Measurements from ENCODE around the gene MT1H. TPM values are rescaled to one million over a fixed set of nuclear protein-coding genes. Genes with fewer than 3 reads are reported as not detected.
"Not testable (repeated sequence)": the region's sequence is repeated elsewhere in the genome, so short reads cannot be mapped to it uniquely, and the experiment has no call there.

Gene MT1H
- 1 to 10 TPM in 2 of 3 donors, under 1 TPM in 1; 0.71 to 7.0 (median 2.7) TPM for total RNA-seq

DNA sequence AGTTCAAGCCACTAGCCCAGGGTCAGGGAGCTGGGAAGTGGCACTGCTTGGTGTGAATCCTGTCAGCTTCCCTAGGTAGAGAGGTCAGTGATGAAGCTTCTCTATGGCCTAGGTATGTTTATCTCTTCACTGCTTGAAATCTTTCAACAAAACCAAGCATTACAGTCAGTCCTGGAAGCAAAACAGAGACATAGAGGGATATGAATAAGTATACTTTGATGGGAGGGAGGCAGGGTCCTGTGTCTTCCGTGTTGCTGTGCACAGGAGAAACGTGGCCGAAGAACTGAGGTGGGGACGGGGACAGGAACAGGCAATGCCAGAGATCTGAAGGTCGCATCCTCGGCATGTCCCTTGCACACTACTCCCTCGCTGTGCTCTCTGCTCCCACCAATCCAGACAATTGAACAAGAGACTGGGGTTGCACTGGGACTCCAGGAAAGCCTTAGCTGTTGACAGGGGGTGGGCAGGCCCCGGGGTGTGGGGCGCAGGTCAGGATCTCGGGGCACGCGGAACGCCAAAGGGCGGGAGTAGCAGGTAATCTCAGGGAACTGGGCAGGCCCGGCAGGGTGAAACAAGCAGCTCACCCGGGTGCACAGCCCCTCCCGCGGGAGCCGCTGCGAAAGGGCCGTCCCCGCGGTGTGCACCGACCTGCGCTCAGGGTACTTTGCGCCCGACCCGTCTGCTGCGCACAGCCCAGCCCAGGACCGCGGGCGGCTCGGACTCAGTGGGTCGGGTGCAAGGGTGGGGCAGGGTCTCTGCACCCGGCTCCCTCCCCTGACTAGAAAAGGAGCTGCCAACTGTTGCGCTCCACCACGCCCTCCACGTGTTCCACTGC, at the start of gene MT1H:
MT1H (plus strand) TSS at position 810 of the 835 bp plus-strand sequence. CDS start 71 bp downstream, outside the sequence.
- H3K27me3 Mint-ChIP-seq (ENCODE audit: low read depth): peaks cover 68% of the 10 kb centered on the region
- H3K4me3 Mint-ChIP-seq: no peak within 1 kb of the TSS
- DNase-seq (no peak), ATAC-seq (peak; percentile 65 to 72)
- peaks cover 8% of the 10 kb centered on the region for H3K4me1 Mint-ChIP-seq (ENCODE audit: low read depth)
- no peaks in the 10 kb centered on the region for H3K9me3 Mint-ChIP-seq
- H3K36me3 Mint-ChIP-seq (ENCODE audit: insufficient read depth): no peaks in the 10 kb centered on the region

DNA sequence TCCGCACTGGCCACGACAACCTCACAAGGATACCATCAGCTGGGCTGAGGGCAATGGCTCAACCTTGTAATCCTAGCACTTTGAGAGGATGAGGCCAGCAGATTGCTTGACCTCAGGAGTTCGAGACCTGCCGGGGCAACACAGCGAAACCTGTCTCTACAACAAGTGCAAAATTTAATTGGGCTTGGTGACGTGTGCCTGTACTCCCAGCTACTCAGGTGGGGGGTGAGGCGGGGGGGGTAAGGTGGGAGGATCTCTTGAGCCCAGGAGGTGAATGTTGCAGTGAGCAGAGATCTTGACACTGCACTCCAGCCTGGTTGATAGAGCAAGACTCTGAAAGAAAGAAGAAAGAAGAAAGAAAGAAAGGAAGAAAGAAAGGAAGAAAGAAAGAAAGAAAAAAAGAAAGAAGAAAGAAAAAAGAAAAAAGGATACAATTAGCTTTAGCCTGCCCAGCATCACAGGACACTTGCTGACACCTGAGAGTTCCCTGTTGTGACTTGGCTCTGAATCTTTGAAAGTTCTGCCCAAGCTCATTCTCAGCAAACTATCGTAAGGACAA, 49.2 kb upstream of the MT1H start:
- no peaks in the 10 kb centered on the region for H3K9me3 Mint-ChIP-seq
- DNase-seq (no peak), ATAC-seq (no peak)
- H3K4me1 Mint-ChIP-seq (ENCODE audit: low read depth): peaks cover 16% of the 10 kb centered on the region
- H3K4me3 Mint-ChIP-seq: no peak overlapping the region
- peaks cover 27% of the 10 kb centered on the region for H3K27me3 Mint-ChIP-seq (ENCODE audit: low read depth)
- H3K36me3 Mint-ChIP-seq (ENCODE audit: insufficient read depth): no peaks in the 10 kb centered on the region

DNA sequence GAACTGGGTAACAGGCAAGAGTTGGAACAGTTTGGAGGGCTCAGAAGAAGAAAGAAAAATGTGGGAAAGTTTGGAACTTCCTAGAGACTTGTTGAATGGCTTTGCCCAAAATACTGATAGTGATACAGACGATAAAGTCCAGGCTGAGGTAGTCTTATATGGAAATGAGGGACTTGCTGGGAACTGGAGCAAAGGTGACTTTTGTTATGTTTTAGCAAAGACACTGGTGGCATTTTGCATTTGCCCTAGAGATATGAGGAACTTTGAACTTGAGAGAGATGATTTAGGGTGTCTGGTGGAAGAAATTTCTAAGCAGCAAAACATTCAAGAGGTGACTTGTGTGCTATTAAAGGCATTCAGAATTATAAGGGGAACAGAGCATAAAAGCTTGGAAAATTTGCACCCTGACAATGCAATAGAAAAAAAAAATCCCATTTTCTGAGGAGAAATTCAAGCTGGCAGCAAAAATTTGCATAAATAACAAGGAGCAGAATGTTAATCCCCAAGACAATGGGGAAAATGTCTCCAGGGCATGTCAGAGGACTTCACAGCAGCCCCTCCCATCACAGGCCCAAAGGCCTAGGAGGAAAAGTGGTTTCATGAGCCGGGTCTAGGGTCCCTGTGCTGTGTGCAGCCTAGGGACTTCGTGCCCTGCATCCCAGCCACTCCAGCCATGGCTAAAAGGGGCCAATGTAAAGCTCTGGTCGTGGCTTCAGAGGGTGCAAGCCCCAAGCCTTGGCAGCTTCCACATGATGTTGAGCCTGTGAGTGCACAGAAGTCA, 47.8 kb upstream of the MT1H start:
- H3K4me3 Mint-ChIP-seq; H3K9me3 Mint-ChIP-seq; ATAC-seq; DNase-seq; H3K36me3 Mint-ChIP-seq (ENCODE audit: insufficient read depth): not testable (repeated sequence)
- Mint-ChIP-seq H3K4me1 (ENCODE audit: low read depth) (peaks cover 17% of the 10 kb centered on the region), H3K27me3 (ENCODE audit: low read depth) (peaks cover 29% of the 10 kb centered on the region)

DNA sequence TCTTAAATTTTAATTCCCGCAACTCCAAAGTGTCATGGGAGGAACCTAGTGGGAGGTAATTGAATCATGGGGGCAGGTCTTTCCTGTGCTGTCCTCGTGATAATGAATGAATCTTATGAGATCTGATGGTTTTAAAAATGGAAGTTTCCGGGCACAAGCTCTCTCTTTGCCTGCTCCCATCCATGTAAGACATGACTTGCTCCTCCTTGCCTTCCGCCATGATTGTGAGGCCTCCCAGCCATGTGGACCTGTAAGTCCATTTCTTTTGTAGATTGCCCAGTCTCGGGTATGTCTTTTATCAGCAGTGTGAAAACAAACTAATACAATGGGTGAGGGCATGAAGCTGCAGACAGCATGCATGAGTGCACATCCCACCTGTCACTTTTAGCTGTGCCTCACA, 46.4 kb upstream of the MT1H start:
- not testable (repeated sequence) for H3K36me3 Mint-ChIP-seq (ENCODE audit: insufficient read depth); ATAC-seq; H3K4me1 Mint-ChIP-seq (ENCODE audit: low read depth); H3K9me3 Mint-ChIP-seq; H3K4me3 Mint-ChIP-seq; DNase-seq
- peaks cover 24% of the 10 kb centered on the region for H3K27me3 Mint-ChIP-seq (ENCODE audit: low read depth)

DNA sequence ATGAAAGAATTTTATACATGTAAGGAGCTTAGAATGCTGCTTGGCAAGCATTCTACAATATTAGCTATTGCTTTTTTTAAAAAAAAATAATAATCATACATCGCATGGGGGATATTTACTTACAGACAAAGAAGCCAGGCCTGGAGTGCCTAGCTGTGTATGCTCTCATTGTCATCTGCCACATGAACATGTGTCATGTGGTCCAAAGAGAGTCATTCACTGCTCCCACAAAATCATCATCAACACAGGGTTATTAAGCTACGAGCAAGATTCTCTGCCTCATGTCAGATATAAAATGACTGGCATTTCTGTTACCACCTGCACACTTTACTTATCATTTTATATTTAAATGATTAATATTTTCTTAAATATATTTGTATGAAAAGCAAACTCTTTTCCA, 46.0 kb upstream of the MT1H start:
- H3K36me3 Mint-ChIP-seq (ENCODE audit: insufficient read depth): no peaks in the 10 kb centered on the region
- no peak for DNase-seq
- peaks cover 9% of the 10 kb centered on the region for H3K4me1 Mint-ChIP-seq (ENCODE audit: low read depth)
- no peak overlapping the region for H3K4me3 Mint-ChIP-seq
- H3K9me3 Mint-ChIP-seq: no peaks in the 10 kb centered on the region
- no peak for ATAC-seq
- H3K27me3 Mint-ChIP-seq (ENCODE audit: low read depth): peaks cover 22% of the 10 kb centered on the region

DNA sequence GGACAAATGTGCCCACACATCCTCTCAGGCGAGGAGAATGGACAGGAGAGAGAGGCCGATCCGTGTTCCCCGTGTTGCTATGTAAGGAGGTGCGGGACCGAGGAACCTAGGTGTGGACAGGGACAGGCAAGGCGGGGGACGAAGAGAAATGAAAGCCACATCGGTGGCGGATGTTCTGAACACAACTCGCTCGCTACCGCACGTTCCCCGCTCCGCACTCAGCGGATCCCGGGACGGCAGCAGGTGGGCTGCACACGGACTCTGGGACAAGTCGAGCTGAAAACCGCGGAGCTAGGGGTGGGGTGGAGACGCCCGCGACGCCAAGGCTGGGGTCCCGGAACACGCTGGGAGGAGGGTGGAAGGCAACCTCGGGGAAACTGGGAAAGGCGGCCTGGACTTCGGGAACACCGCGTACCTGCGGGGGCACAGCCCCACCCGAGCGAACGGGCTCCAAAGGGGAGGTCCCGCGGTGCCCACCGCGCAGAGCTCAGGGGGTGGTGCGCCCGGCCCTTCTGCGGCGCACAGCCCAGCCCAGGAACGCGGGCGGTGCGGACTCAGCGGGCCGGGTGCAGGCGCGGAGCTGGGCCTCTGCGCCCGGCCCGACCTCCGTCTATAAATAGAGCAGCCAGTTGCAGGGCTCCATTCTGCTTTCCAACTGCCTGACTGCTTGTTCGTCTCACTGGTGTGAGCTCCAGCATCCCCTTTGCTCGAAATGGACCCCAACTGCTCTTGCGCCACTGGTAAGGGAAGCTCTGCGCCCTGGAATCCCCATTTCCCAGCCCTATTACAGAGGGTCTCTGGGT, 44.3 kb upstream of the MT1H start, which contains the start of gene MT1E:
MT1E (plus strand) TSS at position 642 of the 803 bp plus-strand sequence; CDS start at position 713, 71 bp downstream.
- Mint-ChIP-seq H3K27me3 (ENCODE audit: low read depth) (peaks cover 21% of the 10 kb centered on the region), H3K4me1 (ENCODE audit: low read depth) (peaks cover 9% of the 10 kb centered on the region), H3K36me3 (ENCODE audit: insufficient read depth) (no peaks in the 10 kb centered on the region), H3K4me3 (peak within 1 kb of the TSS; percentile 85), H3K9me3 (no peaks in the 10 kb centered on the region)
- ATAC-seq (peak; percentile 99), DNase-seq (no peak)

DNA sequence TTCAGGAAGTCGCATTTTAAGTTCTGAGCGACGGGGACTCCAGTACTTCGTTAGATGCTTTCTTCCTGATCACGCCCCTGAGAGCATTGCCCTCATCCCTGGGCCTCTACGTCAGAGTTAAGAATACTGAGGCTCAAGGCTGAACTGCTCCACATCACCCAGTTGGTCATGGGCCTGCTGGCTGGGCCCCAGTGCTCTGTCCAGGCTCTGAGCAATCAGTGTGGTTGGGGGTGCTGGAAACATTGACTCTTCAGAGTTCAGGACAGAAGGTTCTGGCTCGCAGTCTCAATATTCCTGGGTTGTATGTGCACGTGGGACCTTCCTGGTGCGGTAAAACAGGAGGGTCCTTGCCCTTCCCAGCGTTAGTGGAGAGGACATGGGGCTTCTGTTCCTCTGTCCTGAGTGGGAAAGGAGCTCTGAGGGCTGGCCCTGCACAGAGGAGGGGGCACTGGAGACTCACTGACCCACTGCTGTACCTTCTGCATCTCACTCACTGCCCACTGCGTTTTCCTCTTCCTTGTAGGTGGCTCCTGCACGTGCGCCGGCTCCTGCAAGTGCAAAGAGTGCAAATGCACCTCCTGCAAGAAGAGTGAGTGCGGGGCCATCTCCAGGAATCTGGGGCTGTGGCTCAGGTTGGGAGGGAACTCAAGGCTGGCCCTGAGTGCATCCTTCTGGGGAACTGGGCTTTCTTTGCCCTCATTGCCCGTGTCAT, 43.5 kb upstream of the MT1H start:
- H3K9me3 Mint-ChIP-seq: no peaks in the 10 kb centered on the region
- no peaks in the 10 kb centered on the region for H3K36me3 Mint-ChIP-seq (ENCODE audit: insufficient read depth)
- peaks cover 26% of the 10 kb centered on the region for H3K27me3 Mint-ChIP-seq (ENCODE audit: low read depth)
- peak; percentile 7 to 19 for ATAC-seq
- peaks cover 9% of the 10 kb centered on the region for H3K4me1 Mint-ChIP-seq (ENCODE audit: low read depth)
- no peak for DNase-seq
- peak overlapping the region; percentile 85 for H3K4me3 Mint-ChIP-seq

DNA sequence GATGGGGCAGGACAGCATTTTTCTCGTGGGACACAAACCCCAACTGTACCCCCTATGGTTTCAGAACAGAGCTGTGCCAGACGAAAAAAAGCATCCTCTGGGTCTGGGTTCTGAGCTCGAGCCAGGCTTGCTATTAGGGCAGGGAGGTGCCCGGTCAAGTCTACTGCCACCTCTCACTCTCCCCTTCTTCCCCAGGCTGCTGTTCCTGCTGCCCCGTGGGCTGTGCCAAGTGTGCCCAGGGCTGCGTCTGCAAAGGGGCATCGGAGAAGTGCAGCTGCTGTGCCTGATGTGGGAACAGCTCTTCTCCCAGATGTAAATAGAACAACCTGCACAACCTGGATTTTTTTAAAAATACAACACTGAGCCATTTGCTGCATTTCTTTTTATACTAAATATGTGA, 42.9 kb upstream of the MT1H start:
- peaks cover 10% of the 10 kb centered on the region for H3K4me1 Mint-ChIP-seq (ENCODE audit: low read depth)
- DNase-seq (no peak), ATAC-seq (no peak)
- peak overlapping the region; percentile 85 for H3K4me3 Mint-ChIP-seq
- no peaks in the 10 kb centered on the region for H3K36me3 Mint-ChIP-seq (ENCODE audit: insufficient read depth)
- no peaks in the 10 kb centered on the region for H3K9me3 Mint-ChIP-seq
- H3K27me3 Mint-ChIP-seq (ENCODE audit: low read depth): peaks cover 32% of the 10 kb centered on the region

DNA sequence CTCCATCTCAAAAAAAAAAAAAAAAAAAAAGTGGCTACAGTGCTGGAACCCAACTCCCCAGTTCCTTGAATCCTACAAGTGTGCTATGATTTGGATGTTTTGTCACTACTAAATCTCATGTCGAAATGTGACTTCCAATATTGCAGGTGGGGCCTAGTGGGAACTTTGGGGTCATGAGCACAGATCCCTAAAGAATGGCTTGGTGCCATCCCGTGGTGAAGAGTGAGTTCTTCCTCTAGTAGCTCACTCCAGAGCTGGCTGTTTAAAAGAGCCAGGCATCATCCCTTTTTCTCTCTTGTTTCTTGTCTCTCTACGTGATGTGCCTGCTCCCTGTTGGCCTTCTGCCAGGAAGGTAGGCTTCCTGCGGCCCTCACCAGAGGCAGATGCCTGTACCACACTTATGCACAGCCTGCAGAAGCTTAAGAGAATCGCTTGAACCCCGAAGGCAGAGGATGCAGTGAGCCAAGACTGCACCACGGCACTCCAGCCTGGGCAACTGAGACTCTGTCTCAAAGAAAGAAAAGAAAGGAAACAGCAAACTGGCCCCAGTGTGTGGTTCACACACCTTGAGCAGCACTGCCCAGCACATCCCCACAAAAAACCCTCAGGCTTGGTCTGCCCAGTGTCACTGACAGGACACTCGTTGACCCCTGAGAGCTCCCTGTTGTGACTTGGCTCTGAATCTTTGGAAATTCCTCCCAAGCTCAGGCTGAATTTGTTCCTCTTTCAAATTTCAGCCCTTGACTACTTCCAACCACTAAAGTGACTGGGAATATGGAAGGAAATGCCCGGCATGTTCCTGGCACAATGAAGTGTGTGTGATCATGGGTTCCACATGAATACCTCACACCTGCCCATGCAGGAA, 40.9 kb upstream of the MT1H start:
- Mint-ChIP-seq H3K9me3 (no peaks in the 10 kb centered on the region), H3K4me3 (no peak overlapping the region), H3K36me3 (ENCODE audit: insufficient read depth) (no peaks in the 10 kb centered on the region), H3K4me1 (ENCODE audit: low read depth) (peaks cover 17% of the 10 kb centered on the region), H3K27me3 (ENCODE audit: low read depth) (peaks cover 49% of the 10 kb centered on the region)
- ATAC-seq (no peak), DNase-seq (no peak)

DNA sequence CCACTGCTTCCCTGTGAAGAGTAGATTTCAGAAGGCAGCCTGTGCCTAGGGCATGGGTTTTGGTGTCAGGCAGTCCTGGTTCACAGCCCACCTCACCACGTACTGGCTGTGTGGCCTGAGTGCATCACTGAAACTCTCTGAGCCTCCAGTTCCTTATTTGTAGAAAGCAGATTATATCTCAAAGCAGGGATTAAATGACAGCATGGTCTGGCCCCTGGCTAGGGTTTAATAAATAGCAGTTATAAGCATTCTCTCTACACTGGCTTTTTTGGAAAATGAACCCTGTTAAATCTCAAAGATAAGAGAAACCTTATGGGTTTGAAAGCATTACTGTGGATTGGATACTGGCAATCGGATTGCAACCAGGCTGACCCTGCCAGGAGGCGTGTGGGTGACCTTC, 40.1 kb upstream of the MT1H start:
- ATAC-seq: no peak
- Mint-ChIP-seq H3K9me3 (no peaks in the 10 kb centered on the region), H3K36me3 (ENCODE audit: insufficient read depth) (no peaks in the 10 kb centered on the region), H3K4me3 (no peak overlapping the region), H3K4me1 (ENCODE audit: low read depth) (peaks cover 19% of the 10 kb centered on the region), H3K27me3 (ENCODE audit: low read depth) (peaks cover 55% of the 10 kb centered on the region)
- no peak for DNase-seq

DNA sequence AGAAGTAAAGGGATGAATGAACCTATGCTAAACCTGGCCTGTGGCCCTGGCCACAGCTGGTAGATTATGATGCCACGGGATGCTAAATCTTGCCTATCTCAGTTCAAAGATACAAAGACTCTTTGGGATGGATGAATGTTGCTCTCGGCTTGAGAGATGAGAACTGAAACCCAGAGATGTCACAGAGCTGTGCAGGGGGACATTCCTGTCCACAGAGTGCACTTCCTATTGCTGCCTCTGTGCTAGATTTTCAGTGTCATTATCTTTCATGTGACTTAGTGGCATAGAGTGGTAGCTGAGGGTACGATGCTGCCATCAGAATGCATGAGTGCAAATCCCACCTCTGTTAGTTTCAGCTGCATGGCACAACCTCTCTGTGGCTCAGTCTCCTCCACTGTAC, 39.5 kb upstream of the MT1H start:
- H3K9me3 Mint-ChIP-seq: no peaks in the 10 kb centered on the region
- no peak for ATAC-seq
- peaks cover 58% of the 10 kb centered on the region for H3K27me3 Mint-ChIP-seq (ENCODE audit: low read depth)
- no peak for DNase-seq
- no peak overlapping the region for H3K4me3 Mint-ChIP-seq
- H3K4me1 Mint-ChIP-seq (ENCODE audit: low read depth): peaks cover 20% of the 10 kb centered on the region
- H3K36me3 Mint-ChIP-seq (ENCODE audit: insufficient read depth): no peaks in the 10 kb centered on the region

DNA sequence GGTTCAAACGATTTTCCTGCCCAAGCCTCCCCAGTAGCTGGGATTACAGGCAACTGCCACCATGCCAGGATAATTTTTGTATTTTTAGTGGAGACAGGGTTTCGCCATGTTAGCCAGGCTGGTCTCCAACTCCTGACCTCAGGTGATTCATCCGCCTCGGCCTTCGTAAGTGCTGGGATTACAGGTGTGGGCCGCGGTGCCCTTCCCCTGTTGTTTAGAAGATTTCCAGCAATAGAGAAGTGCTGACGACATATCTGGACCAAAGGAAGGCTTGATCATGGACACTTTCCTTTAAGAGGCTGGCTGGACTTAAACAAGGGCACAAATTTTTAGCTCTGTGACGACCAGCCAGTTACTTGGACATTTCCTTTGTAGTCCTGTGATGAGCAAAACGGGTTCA, 38.4 kb upstream of the MT1H start:
- DNase-seq (no peak), ATAC-seq (no peak)
- Mint-ChIP-seq H3K9me3 (no peaks in the 10 kb centered on the region), H3K36me3 (ENCODE audit: insufficient read depth) (no peaks in the 10 kb centered on the region), H3K4me3 (no peak overlapping the region), H3K4me1 (ENCODE audit: low read depth) (peaks cover 22% of the 10 kb centered on the region), H3K27me3 (ENCODE audit: low read depth) (peaks cover 60% of the 10 kb centered on the region)

DNA sequence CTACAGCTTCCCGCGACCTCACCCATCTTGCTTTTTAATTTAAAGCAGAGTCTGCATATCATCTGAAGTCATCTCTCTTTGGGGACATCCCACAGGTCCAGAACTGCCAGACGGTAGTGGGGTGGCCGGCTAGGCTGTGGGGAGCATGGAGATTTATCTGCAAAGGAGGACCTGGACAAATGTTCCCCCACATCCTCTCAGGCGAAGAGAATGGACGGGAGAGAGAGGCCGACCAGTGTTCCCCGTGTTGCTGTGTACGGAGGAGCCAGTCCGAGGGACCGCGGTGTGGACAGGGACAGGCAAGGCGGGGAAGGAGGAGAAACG, 37.8 kb upstream of the MT1H start:
- Mint-ChIP-seq H3K4me1 (ENCODE audit: low read depth) (peaks cover 22% of the 10 kb centered on the region), H3K4me3 (peak overlapping the region; percentile 60), H3K9me3 (no peaks in the 10 kb centered on the region), H3K36me3 (ENCODE audit: insufficient read depth) (no peaks in the 10 kb centered on the region), H3K27me3 (ENCODE audit: low read depth) (peaks cover 65% of the 10 kb centered on the region)
- ATAC-seq: no peak
- DNase-seq: no peak

Measured in activated T-cell treated with anti-CD3 and anti-CD28 coated beads, Interleukin-2, amount 50 U/mL, for 4 hours (primary cell).